GM23248 (cell line): Measurements from ENCODE around the gene CDH4. TPM values are rescaled to one million over a fixed set of nuclear protein-coding genes. Genes with fewer than 3 reads are reported as not detected.

Source experiments
- DNase-seq: peaks from one replicate; pipeline ENCODE4 v3.0.0-alpha.2; 2015
- H2AFZ ChIP-seq: fragments of 200-600 bp; sonication (generic); 2 replicates; pipeline ENCODE4 v1.6.1; 2016; ENCODE audit warnings: antibody characterized with exemption
- H3F3A ChIP-seq: fragments of 200-600 bp; sonication (generic); 2 replicates; pipeline ENCODE4 v1.6.1; 2016; ENCODE audit warnings: mild to moderate bottlenecking, antibody characterized with exemption, mixed run types; ENCODE audit not compliant: insufficient read depth
- H3K27ac ChIP-seq: fragments of 200-600 bp; sonication (generic); 2 replicates; pipeline ENCODE4 v1.5.1; 2016; ENCODE audit warnings: mild to moderate bottlenecking
- H3K27me3 ChIP-seq: fragments of 200-600 bp; sonication (generic); replicated peaks from 2 replicates; pipeline ENCODE4 v1.6.1; 2016; ENCODE audit warnings: mild to moderate bottlenecking; ENCODE audit not compliant: insufficient read depth
- H3K36me3 ChIP-seq: fragments of 200-600 bp; sonication (generic); 2 replicates; pipeline ENCODE4 v1.6.1; 2016; ENCODE audit warnings: low read depth, mild to moderate bottlenecking
- H3K4me1 ChIP-seq: fragments of 200-600 bp; sonication (generic); 2 replicates; pipeline ENCODE4 v1.6.1; 2016; ENCODE audit warnings: mild to moderate bottlenecking; ENCODE audit not compliant: insufficient read depth
- H3K4me2 ChIP-seq: fragments of 200-600 bp; sonication (generic); one replicate; pipeline ENCODE4 v1.6.1; 2016; ENCODE audit warnings: mild to moderate bottlenecking; ENCODE audit not compliant: unreplicated experiment
- H3K4me3 ChIP-seq: fragments of 200-600 bp; sonication (generic); 2 replicates; pipeline ENCODE4 v1.5.1; 2016; ENCODE audit warnings: mild to moderate bottlenecking
- H3K79me2 ChIP-seq: fragments of 200-600 bp; sonication (generic); 2 replicates; pipeline ENCODE4 v1.6.1; 2016; ENCODE audit warnings: mild to moderate bottlenecking; ENCODE audit not compliant: insufficient read depth
- H3K9ac ChIP-seq: fragments of 200-600 bp; sonication (generic); 2 replicates; pipeline ENCODE4 v1.6.1; 2016; ENCODE audit warnings: mild to moderate bottlenecking
- H3K9me2 ChIP-seq: fragments of 200-600 bp; sonication (generic); 2 replicates; pipeline ENCODE4 v1.6.1; 2016; ENCODE audit warnings: mixed run types, mild to moderate bottlenecking, moderate library complexity; ENCODE audit not compliant: insufficient read depth
- H3K9me3 ChIP-seq: fragments of 200-600 bp; sonication (generic); one replicate; pipeline ENCODE4 v1.6.1; 2017; ENCODE audit warnings: low read depth
- H4K20me1 ChIP-seq: fragments of 200-600 bp; sonication (generic); 2 replicates; pipeline ENCODE4 v1.6.0; 2016; ENCODE audit not compliant: insufficient read depth
- EZH2 ChIP-seq: fragments of 200-600 bp; sonication (generic); IDR thresholded peaks from 2 replicates; pipeline ENCODE4 v1.6.1; 2018; ENCODE audit warnings: antibody characterized with exemption, mild to moderate bottlenecking; ENCODE audit not compliant: insufficient read depth, poor library complexity, severe bottlenecking
- EZH2phosphoT487 ChIP-seq: fragments of 200-600 bp; sonication (generic); IDR thresholded peaks from 2 replicates; pipeline ENCODE4 v1.6.1; 2018; ENCODE audit warnings: antibody characterized with exemption, moderate library complexity, mild to moderate bottlenecking, low read depth; ENCODE audit not compliant: insufficient read depth
- WGBS, 2 experiments: methylation state at CpG; one replicate each; pipeline ENCODE4 v1.1.6; 2015 to 2017; ENCODE audit warnings: low lambda C conversion rate in 2 of 2, low coverage in 1 of 2; ENCODE audit errors: missing lambda C conversion rate in 2 of 2; 5-methylcytosine and 5-hydroxymethylcytosine counted together
- in situ Hi-C: fragments of 300-500 bp; cut with MboI; formaldehyde crosslinking; loops from 2 replicates; pipeline ENCODE4 v1.15.0; 2020
- polyA plus RNA-seq: library from polyadenylated mRNA; unstranded; fragments of >200 nt; fragmentation: Nextera tagmentation; extraction: Ambion mirVana; gene quantifications from 2 replicates; pipeline ENCODE4 v1.2.1, GENCODE V29; 2016
- total RNA-seq: library from RNA; depleted of rRNA; stranded (reverse); fragments of >200 nt; shearing (Covaris generic); gene quantifications from 2 replicates; pipeline ENCODE4 v1.2.3, GENCODE V29; 2014

The CDH4 gene
- total and polyA plus RNA-seq, 2 experiments from 2014 or later: 1.1 to 3.9 TPM

DNA sequence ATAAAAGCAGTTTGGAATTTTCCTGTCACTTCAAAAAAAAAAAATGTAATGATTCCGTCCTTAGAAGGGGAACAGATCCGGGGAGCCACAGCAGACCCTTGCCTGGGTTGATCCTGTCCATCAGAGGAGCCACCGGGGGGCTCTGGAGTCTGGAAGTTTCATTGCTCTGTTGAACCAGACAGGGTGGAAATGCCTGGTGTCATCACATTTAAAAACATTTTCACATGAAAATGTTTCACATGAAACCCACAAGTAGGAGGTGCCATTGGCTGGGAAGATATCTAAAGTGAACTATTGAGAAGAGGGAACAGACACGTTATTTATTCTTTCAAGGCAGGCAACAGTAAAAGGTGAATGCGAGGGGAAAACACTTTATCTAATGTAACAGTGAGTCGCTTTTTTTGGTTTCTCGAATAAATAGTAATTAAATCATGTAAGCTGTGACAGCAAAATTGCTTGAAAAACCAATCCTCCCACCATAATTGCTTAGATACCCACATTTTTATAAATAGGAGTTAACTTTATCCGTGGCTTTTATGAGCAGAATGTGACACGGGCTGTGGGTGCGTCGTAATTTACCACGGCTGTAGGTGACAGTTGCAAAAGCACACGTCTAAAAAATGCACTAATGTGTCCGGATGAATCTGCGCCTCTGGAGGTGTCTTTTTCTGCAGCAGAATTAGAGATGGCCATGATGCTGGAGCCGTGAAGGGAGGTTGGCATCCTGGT, 490.2 kb downstream of the CDH4 start:
- TF ChIP-seq EZH2phosphoT487 (no peak), EZH2 (no peak)
- Histone ChIP-seq H3K79me2 (no peaks in the 10 kb centered on the region), H3K9me2 (no peaks in the 10 kb centered on the region), H3K36me3 (no peaks in the 10 kb centered on the region), H3K27me3 (no peaks in the 10 kb centered on the region), H3K4me3 (no peak overlapping the region), H2AFZ (no peak overlapping the region), H4K20me1 (no peaks in the 10 kb centered on the region), H3K9ac (no peak overlapping the region), H3K4me1 (no peaks in the 10 kb centered on the region), H3K9me3 (no peaks in the 10 kb centered on the region), H3K27ac (no peak overlapping the region), H3F3A (no peaks in the 10 kb centered on the region), H3K4me2 (no peak overlapping the region)
- in situ Hi-C loops: no loop called here
- WGBS, 2 experiments: 41 to 44% methylated on average over 16 of the region's 16 CpGs
- no peak for DNase-seq

DNA sequence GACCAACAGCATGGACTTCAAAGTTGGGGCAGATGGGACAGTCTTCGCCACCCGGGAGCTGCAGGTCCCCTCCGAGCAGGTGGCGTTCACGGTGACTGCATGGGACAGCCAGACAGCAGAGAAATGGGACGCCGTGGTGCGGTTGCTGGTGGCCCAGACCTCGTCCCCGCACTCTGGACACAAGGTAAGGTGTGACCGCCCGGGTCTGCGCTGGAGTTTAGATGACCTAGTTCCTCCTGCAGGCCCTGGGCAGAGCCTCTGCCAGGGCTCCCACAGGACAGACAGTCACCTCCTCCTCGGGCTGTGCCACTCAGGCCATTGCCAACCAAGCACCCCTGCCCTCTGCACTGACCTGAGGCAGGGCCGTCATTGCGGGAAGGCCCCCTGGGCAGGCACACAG, 491.5 kb downstream of the CDH4 start:
- Histone ChIP-seq H4K20me1 (no peaks in the 10 kb centered on the region), H3K4me1 (no peaks in the 10 kb centered on the region), H3K4me3 (no peak overlapping the region), H2AFZ (no peak overlapping the region), H3K27ac (no peak overlapping the region), H3K9me2 (no peaks in the 10 kb centered on the region), H3F3A (no peaks in the 10 kb centered on the region), H3K9ac (no peak overlapping the region), H3K36me3 (no peaks in the 10 kb centered on the region), H3K79me2 (no peaks in the 10 kb centered on the region), H3K27me3 (no peaks in the 10 kb centered on the region), H3K9me3 (no peaks in the 10 kb centered on the region), H3K4me2 (no peak overlapping the region)
- no peak for DNase-seq
- in situ Hi-C loops: no loop called here
- whole genome bisulfite sequencing, 2 experiments: 71 to 80% methylated on average over 16 of the region's 16 CpGs
- TF ChIP-seq EZH2phosphoT487 (no peak), EZH2 (no peak)

DNA sequence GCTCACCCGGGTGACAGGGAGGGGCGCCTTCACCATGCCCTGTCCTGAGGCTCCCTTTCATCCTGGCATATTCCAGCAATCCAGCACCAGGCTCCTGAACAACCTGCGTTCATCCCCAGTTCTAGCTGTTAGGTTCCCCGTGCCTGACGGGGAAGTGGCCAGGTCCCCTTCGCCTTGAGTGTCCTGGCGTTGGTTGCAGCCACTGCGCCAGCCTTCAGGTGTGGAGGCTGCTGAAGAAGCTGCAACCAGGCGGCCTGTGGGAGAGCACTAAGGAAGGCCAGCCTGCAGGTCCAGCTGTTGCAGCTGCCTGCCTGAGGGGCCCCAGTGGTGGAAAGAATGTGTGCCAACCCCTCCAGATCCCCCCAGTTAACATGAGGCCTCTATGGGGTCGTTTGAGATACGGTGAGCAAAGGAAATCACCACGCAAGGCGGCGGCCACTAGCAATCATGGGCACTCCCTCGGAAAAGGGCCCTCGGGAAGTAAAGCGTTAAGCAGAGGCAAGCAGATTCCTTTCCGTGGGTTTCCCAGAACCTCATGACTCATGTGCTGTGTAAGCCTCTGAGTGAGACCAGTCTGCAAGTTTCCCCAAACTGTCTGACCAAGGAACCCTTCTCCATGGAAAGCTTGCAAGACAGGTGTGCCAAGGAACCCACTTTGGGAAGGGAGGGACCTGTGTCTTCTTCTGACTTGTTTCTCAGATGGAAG, 492.8 kb downstream of the CDH4 start:
- no peak overlapping the region for H3K4me2 ChIP-seq
- no peaks in the 10 kb centered on the region for H3K27me3 ChIP-seq
- no peak overlapping the region for H3K27ac ChIP-seq
- H3K9me2 ChIP-seq: no peaks in the 10 kb centered on the region
- in situ Hi-C loops: no loop called here
- H3K9ac ChIP-seq: no peak overlapping the region
- H4K20me1 ChIP-seq: no peaks in the 10 kb centered on the region
- no peak overlapping the region for H2AFZ ChIP-seq
- no peak for TF ChIP-seq EZH2
- TF ChIP-seq EZH2phosphoT487: no peak
- H3K4me1 ChIP-seq: no peaks in the 10 kb centered on the region
- H3K79me2 ChIP-seq: no peaks in the 10 kb centered on the region
- no peaks in the 10 kb centered on the region for H3K9me3 ChIP-seq
- 59 to 64% methylated on average over 18 of the region's 18 CpGs for WGBS, 2 experiments
- H3F3A ChIP-seq: no peaks in the 10 kb centered on the region
- H3K4me3 ChIP-seq: no peak overlapping the region
- peak; percentile 43 for DNase-seq
- H3K36me3 ChIP-seq: no peaks in the 10 kb centered on the region

DNA sequence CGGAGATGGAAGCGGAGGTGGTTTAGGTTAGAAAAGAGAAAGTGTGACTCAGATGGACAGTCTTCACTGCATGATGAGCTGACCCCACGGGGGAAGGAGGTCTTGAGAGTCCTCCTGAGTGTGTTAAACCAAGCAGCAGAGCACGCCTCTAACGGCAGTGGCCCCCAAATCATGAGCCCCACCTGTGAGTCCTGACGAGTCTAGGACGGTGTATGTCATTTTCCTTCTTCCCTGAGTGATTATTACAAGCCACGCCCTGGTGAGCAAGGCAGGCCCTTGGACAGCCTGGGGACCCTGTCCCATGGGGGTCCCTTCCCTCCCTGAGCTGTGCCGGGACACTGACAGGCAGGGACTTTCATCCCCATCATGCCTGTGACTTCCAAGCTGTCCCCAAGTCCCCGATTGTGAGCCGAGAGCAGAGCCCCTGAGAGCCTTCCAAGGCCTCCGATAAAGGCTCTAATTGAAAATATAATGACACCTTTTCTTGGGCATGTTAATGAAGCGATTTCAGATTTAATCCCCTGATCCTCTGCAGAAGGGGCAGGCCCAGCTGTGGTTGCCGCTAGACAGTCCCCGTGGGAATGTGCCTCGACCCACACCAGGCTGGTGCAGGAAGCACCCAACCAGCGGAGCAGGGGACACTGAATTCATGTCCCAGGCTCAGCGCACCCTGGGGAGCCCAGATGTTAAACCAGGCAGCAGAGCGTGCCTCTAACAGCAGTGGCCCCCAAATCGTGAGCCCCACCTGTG, 493.5 kb downstream of the CDH4 start:
- TF ChIP-seq EZH2phosphoT487 (no peak), EZH2 (no peak)
- 56 to 58% methylated on average over 20 of the region's 20 CpGs for WGBS, 2 experiments
- H3K79me2 ChIP-seq: no peaks in the 10 kb centered on the region

More for the DNA sequence above, 493.5 kb downstream of the CDH4 start:
- Histone ChIP-seq H3K9ac (no peak overlapping the region), H3K9me2 (no peaks in the 10 kb centered on the region), H4K20me1 (no peaks in the 10 kb centered on the region), H3F3A (no peaks in the 10 kb centered on the region), H3K4me2 (no peak overlapping the region), H3K36me3 (no peaks in the 10 kb centered on the region), H3K4me3 (no peak overlapping the region), H3K4me1 (no peaks in the 10 kb centered on the region), H3K27ac (no peak overlapping the region), H3K27me3 (no peaks in the 10 kb centered on the region), H2AFZ (no peak overlapping the region), H3K9me3 (no peaks in the 10 kb centered on the region)
- DNase-seq: no peak
- in situ Hi-C loops: no loop called here
